Tibial nerve (tissue), 3 donors: ENCODE measurements around the gene AGR3.

Experiments used
- EP300 ChIP-seq, 2 donors: sonication (generic); formaldehyde crosslinking; IDR thresholded peaks; one replicate each; pipeline ENCODE4 v1.6.1; 2017; ENCODE audit warnings: antibody characterized with exemption in 2 of 2, mild to moderate bottlenecking in 1 of 2
- POLR2A ChIP-seq, 2 donors: fragments of 450-650 bp; IDR thresholded peaks; one replicate each; pipeline ENCODE4 v1.6.1; 2017; ENCODE audit warnings: antibody characterized with exemption in 2 of 2, mild to moderate bottlenecking in 2 of 2, moderate library complexity in 2 of 2

GRCh38 chr7:16883918-16884317 lies 2.1 kb upstream of the AGR3 start:
- no peak for TF ChIP-seq EP300 (IDR thresholded peaks at IDR 0.05)
- TF ChIP-seq POLR2A (IDR thresholded peaks at IDR 0.05): no peak
